ENCODE measurements around the gene MSX2.

Gene MSX2

GRCh38 chr5:174732036-174733020, 7.9 kb downstream of the MSX2 start:
- Histone ChIP-seq H2BK120ac (ENCODE audit: insufficient read depth, low read length, poor library complexity) (peak overlapping the region; percentile 97), H4K8ac (ENCODE audit: low read depth, low read length) (peak overlapping the region; percentile 25), H3K4ac (ENCODE audit: low read depth, low read length) (peak overlapping the region; percentile 80), H3K79me2 (ENCODE audit: control insufficient read depth, insufficient read depth, low read length, poor library complexity) (peaks cover 30% of the 10 kb centered on the region), H2AK5ac (ENCODE audit: low read length) (peak overlapping the region; percentile 2), H2BK12ac (ENCODE audit: low read length) (peak overlapping the region; percentile 87), H3K14ac (ENCODE audit: low read length) (peak overlapping the region; percentile 96), H3K4me1 (ENCODE audit: control insufficient read depth in 1 of 2, insufficient read depth in 2 of 2, low read length in 2 of 2) (peaks cover 23 to 36% of the 10 kb centered on the region in 2 experiments), H3K27me3 (ENCODE audit: insufficient read depth, low read length) (no peaks in the 10 kb centered on the region), H3K27ac (ENCODE audit: low read depth, low read length) (peak overlapping the region; percentile 95), H4K91ac (ENCODE audit: low read depth, low read length) (peak overlapping the region; percentile 65), H3K9ac (ENCODE audit: low read length) (peak overlapping the region; percentile 36), H3K79me1 (ENCODE audit: low read length) (peaks cover 56% of the 10 kb centered on the region), H2AFZ (ENCODE audit: insufficient read depth, low read length, poor library complexity) (peak overlapping the region; percentile 25), H4K12ac (ENCODE audit: low read depth, low read length) (peak overlapping the region; percentile 68), H3K4me2 (ENCODE audit: low read length) (peak overlapping the region; percentile 51), H3K9me3 (ENCODE audit: insufficient read depth, low read depth, low read length) (no peaks in the 10 kb centered on the region), H3K18ac (ENCODE audit: low read length) (peak overlapping the region; percentile 93), H2BK5ac (ENCODE audit: low read depth, low read length, poor library complexity) (peak overlapping the region; percentile 90), H3K36me3 (ENCODE audit: control insufficient read depth in 1 of 2, insufficient read depth in 2 of 2, low read length in 2 of 2) (peaks cover 21 to 36% of the 10 kb centered on the region in 2 experiments), H3K23ac (ENCODE audit: low read length) (no peak overlapping the region), H3K4me3 (ENCODE audit: low read depth, low read length) (no peak overlapping the region)
- no CpG with 5 or more reads among the region's 62 CpGs for WGBS (ENCODE audit: extremely low coverage, insufficient coverage, insufficient read length)
- DNase-seq, result peak in 1 of 2 donors; percentile 31

- H3K27me3 ChIP-seq (ENCODE audit: insufficient read depth, low read length), result no peaks in the 10 kb centered on the region
- H2BK5ac ChIP-seq (ENCODE audit: low read depth, low read length, poor library complexity), result peak overlapping the region; percentile 5
- no peak overlapping the region for H3K4me3 ChIP-seq (ENCODE audit: low read depth, low read length)
- peak overlapping the region; percentile 13 for H3K14ac ChIP-seq (ENCODE audit: low read length)
- H2AK5ac ChIP-seq (ENCODE audit: low read length), result peak overlapping the region; percentile 2
- H2BK120ac ChIP-seq (ENCODE audit: insufficient read depth, low read length, poor library complexity), result peak overlapping the region; percentile 18
- peaks cover 21 to 28% of the 10 kb centered on the region in 2 experiments for H3K36me3 ChIP-seq (ENCODE audit: control insufficient read depth in 1 of 2, insufficient read depth in 2 of 2, low read length in 2 of 2)
- H3K79me1 ChIP-seq (ENCODE audit: low read length), result peaks cover 57% of the 10 kb centered on the region
- peak overlapping the region; percentile 72 for H3K9ac ChIP-seq (ENCODE audit: low read length)
- H4K8ac ChIP-seq (ENCODE audit: low read depth, low read length), result peak overlapping the region; percentile 25
- peak overlapping the region; percentile 51 for H3K4me2 ChIP-seq (ENCODE audit: low read length)
- H4K91ac ChIP-seq (ENCODE audit: low read depth, low read length), result peak overlapping the region; percentile 65
- peak overlapping the region; percentile 26 for H2BK12ac ChIP-seq (ENCODE audit: low read length)
- peaks cover 27 to 40% of the 10 kb centered on the region in 2 experiments for H3K4me1 ChIP-seq (ENCODE audit: control insufficient read depth in 1 of 2, insufficient read depth in 2 of 2, low read length in 2 of 2)
- no peak overlapping the region for H4K12ac ChIP-seq (ENCODE audit: low read depth, low read length)
- peak overlapping the region; percentile 78 for H3K23ac ChIP-seq (ENCODE audit: low read length)
- peak overlapping the region; percentile 41 for H3K4ac ChIP-seq (ENCODE audit: low read depth, low read length)
- peak overlapping the region; percentile 95 for H3K27ac ChIP-seq (ENCODE audit: low read depth, low read length)
- peaks cover 25% of the 10 kb centered on the region for H3K79me2 ChIP-seq (ENCODE audit: control insufficient read depth, insufficient read depth, low read length, poor library complexity)
- peak overlapping the region; percentile 47 for H3K18ac ChIP-seq (ENCODE audit: low read length)
- no peaks in the 10 kb centered on the region for H3K9me3 ChIP-seq (ENCODE audit: insufficient read depth, low read depth, low read length)
- WGBS (ENCODE audit: extremely low coverage, insufficient coverage, insufficient read length), result no CpG with 5 or more reads among the region's 15 CpGs
- H2AFZ ChIP-seq (ENCODE audit: insufficient read depth, low read length, poor library complexity), result no peak overlapping the region
- DNase-seq, result no peak
These were observed 8.8 kb downstream of the MSX2 start for GRCh38 chr5:174733091-174733690.

- no peak overlapping the region for H4K8ac ChIP-seq (ENCODE audit: low read depth, low read length)
- H3K23ac ChIP-seq (ENCODE audit: low read length), result no peak overlapping the region
- H3K4ac ChIP-seq (ENCODE audit: low read depth, low read length), result no peak overlapping the region
- no peak overlapping the region for H3K4me3 ChIP-seq (ENCODE audit: low read depth, low read length)
- H3K4me2 ChIP-seq (ENCODE audit: low read length), result peak overlapping the region; percentile 27
- H2BK12ac ChIP-seq (ENCODE audit: low read length), result no peak overlapping the region
- H4K91ac ChIP-seq (ENCODE audit: low read depth, low read length), result peak overlapping the region; percentile 65
- peaks cover 25% of the 10 kb centered on the region for H3K79me2 ChIP-seq (ENCODE audit: control insufficient read depth, insufficient read depth, low read length, poor library complexity)
- DNase-seq, result no peak
- H3K4me1 ChIP-seq (ENCODE audit: control insufficient read depth in 1 of 2, insufficient read depth in 2 of 2, low read length in 2 of 2), result peaks cover 27 to 40% of the 10 kb centered on the region in 2 experiments
- no peaks in the 10 kb centered on the region for H3K27me3 ChIP-seq (ENCODE audit: insufficient read depth, low read length)
- no peak overlapping the region for H3K18ac ChIP-seq (ENCODE audit: low read length)
- no CpG with 5 or more reads among the region's 3 CpGs for WGBS (ENCODE audit: extremely low coverage, insufficient coverage, insufficient read length)
- no peak overlapping the region for H2AFZ ChIP-seq (ENCODE audit: insufficient read depth, low read length, poor library complexity)
- peaks cover 58% of the 10 kb centered on the region for H3K79me1 ChIP-seq (ENCODE audit: low read length)
- H3K9ac ChIP-seq (ENCODE audit: low read length), result no peak overlapping the region
- H2BK5ac ChIP-seq (ENCODE audit: low read depth, low read length, poor library complexity), result peak overlapping the region; percentile 5
- no peaks in the 10 kb centered on the region for H3K9me3 ChIP-seq (ENCODE audit: insufficient read depth, low read depth, low read length)
- no peak overlapping the region for H2BK120ac ChIP-seq (ENCODE audit: insufficient read depth, low read length, poor library complexity)
- peak overlapping the region; percentile 95 for H3K27ac ChIP-seq (ENCODE audit: low read depth, low read length)
- H3K36me3 ChIP-seq (ENCODE audit: control insufficient read depth in 1 of 2, insufficient read depth in 2 of 2, low read length in 2 of 2), result peaks cover 21 to 27% of the 10 kb centered on the region in 2 experiments
- no peak overlapping the region for H2AK5ac ChIP-seq (ENCODE audit: low read length)
- no peak overlapping the region for H4K12ac ChIP-seq (ENCODE audit: low read depth, low read length)
- no peak overlapping the region for H3K14ac ChIP-seq (ENCODE audit: low read length)
These were observed 9.5 kb downstream of the MSX2 start for GRCh38 chr5:174733836-174734235.

Data from trophoblast cell (in vitro differentiated cells and primary cell).